Endodermal cell (in vitro differentiated cells): ENCODE results near the gene GALK2. TPM values are rescaled to one million over a fixed set of nuclear protein-coding genes. Genes with fewer than 3 reads are reported as not detected.

Source experiments
- DNase-seq: peaks from one replicate; pipeline ENCODE4 v3.0.0-alpha.2; 2017
- H3K27ac ChIP-seq: 2 replicates; pipeline ENCODE4 v1.5.1; 2013; ENCODE audit warnings: mild to moderate bottlenecking, low read depth, low read length, moderate library complexity
- H3K27me3 ChIP-seq: 2 replicates; pipeline ENCODE4 v1.6.1; 2013; ENCODE audit warnings: mild to moderate bottlenecking, low read length, moderate library complexity; ENCODE audit not compliant: insufficient read depth, control insufficient read depth, poor library complexity, severe bottlenecking
- H3K36me3 ChIP-seq: 2 replicates; pipeline ENCODE4 v1.7.0; 2013; ENCODE audit warnings: mild to moderate bottlenecking, low read length, moderate library complexity; ENCODE audit not compliant: control insufficient read depth, insufficient read depth
- H3K4me1 ChIP-seq: one replicate; pipeline ENCODE4 v1.7.0; 2013; ENCODE audit warnings: low read length; ENCODE audit not compliant: control insufficient read depth, insufficient read depth
- H3K4me3 ChIP-seq: 2 replicates; pipeline ENCODE4 v1.5.1; 2013; ENCODE audit warnings: mild to moderate bottlenecking, low read length, moderate library complexity
- H3K9ac ChIP-seq: 2 replicates; pipeline ENCODE4 v1.6.1; 2013; ENCODE audit warnings: mild to moderate bottlenecking, low read length, moderate library complexity; ENCODE audit not compliant: poor library complexity, severe bottlenecking; ENCODE audit errors: extremely low read depth
- H3K9me3 ChIP-seq: 2 replicates; pipeline ENCODE4 v1.6.1; 2013; ENCODE audit warnings: mild to moderate bottlenecking, low read length, moderate library complexity; ENCODE audit not compliant: control insufficient read depth
- H3K27ac Mint-ChIP-seq: 2 replicates; pipeline ENCODE4 v1.8.0; 2020; ENCODE audit warnings: mixed read lengths
- H3K27me3 Mint-ChIP-seq: 2 replicates; pipeline ENCODE4 v1.8.0; 2021; ENCODE audit warnings: mild to moderate bottlenecking, mixed read lengths; ENCODE audit not compliant: insufficient read depth
- H3K36me3 Mint-ChIP-seq: 2 replicates; pipeline ENCODE4 v1.8.0; 2020; ENCODE audit warnings: low read depth, mixed read lengths
- H3K4me1 Mint-ChIP-seq: 2 replicates; pipeline ENCODE4 v1.8.0; 2020; ENCODE audit warnings: mixed read lengths
- H3K4me3 Mint-ChIP-seq: 2 replicates; pipeline ENCODE4 v1.8.0; 2020; ENCODE audit warnings: mild to moderate bottlenecking, moderate library complexity, mixed read lengths
- H3K9me3 Mint-ChIP-seq: 2 replicates; pipeline ENCODE4 v1.8.0; 2020; ENCODE audit warnings: mild to moderate bottlenecking, mixed read lengths
- WGBS, 2 experiments: methylation state at CpG; one replicate each; pipeline versions ENCODE4 v1.1.5 to v1.1.7; 2013; ENCODE audit warnings: missing lambda C conversion rate in 2 of 2, mixed read lengths in 1 of 2; ENCODE audit not compliant: insufficient coverage in 1 of 2, insufficient read length in 1 of 2; 5-methylcytosine and 5-hydroxymethylcytosine counted together
- total RNA-seq, 2 donors: library from RNA; stranded (reverse); fragmentation: NEBNext Ultra II Directional in 1 of 2; extraction: Animal tissue kit (Norgen Biotek cat#: 25700) in 1 of 2; gene quantifications; 2 replicates in 1 of 2; 3 replicates in 1 of 2; pipeline ENCODE4 v1.2.1, GENCODE V29; 2021
- TF ChIP-seq, protein P1 (sequence below): fragments of 200-600 bp; sonication (generic); conservative IDR thresholded peaks from 2 replicates; pipeline ENCODE4 v1.5.0; 2021; ENCODE audit warnings: antibody characterized with exemption, mild to moderate bottlenecking

Gene GALK2
- total RNA-seq, 2 donors from 2014 or later, result 13.4 to 19.1 TPM

DNA sequence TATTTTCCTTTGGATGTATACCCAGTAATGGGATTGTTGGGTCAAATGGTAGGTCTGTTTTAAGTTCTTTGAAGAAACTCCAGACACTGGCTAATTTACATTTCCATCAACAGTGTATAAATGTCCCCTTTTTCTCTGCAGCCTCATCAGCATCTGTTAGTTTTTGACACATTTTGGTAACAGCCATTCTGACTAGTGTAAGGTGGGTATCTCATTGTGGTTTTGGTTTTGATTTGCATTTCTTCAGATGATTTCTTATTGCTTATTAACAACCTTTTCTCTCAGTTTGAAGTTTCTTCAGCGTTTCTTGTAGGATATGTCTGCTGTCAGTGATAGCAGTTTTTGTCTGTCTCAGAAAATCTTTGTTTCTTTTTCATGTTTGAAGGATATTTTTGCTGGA is 15.4 kb downstream of the GALK2 start:
- 100% methylated on average over 1 of the region's 1 CpG; no CpG with 5 or more reads in 1 of the 2 experiments for WGBS, 2 experiments

GRCh38 chr15:49187549-49188245 is 17.6 kb downstream of the GALK2 start:
- H3K36me3 ChIP-seq, result no peaks in the 10 kb centered on the region
- no peak for DNase-seq
- H3K9ac ChIP-seq, result no peak overlapping the region
- no peaks in the 10 kb centered on the region for H3K27me3 ChIP-seq
- no peaks in the 10 kb centered on the region for H3K9me3 Mint-ChIP-seq
- no peak overlapping the region for H3K4me3 Mint-ChIP-seq
- H3K27ac ChIP-seq, result peak overlapping the region; percentile 24
- no peaks in the 10 kb centered on the region for H3K9me3 ChIP-seq
- H3K4me3 ChIP-seq, result no peak overlapping the region
- TF ChIP-seq, protein P1, sequence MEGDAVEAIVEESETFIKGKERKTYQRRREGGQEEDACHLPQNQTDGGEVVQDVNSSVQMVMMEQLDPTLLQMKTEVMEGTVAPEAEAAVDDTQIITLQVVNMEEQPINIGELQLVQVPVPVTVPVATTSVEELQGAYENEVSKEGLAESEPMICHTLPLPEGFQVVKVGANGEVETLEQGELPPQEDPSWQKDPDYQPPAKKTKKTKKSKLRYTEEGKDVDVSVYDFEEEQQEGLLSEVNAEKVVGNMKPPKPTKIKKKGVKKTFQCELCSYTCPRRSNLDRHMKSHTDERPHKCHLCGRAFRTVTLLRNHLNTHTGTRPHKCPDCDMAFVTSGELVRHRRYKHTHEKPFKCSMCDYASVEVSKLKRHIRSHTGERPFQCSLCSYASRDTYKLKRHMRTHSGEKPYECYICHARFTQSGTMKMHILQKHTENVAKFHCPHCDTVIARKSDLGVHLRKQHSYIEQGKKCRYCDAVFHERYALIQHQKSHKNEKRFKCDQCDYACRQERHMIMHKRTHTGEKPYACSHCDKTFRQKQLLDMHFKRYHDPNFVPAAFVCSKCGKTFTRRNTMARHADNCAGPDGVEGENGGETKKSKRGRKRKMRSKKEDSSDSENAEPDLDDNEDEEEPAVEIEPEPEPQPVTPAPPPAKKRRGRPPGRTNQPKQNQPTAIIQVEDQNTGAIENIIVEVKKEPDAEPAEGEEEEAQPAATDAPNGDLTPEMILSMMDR, result no peak
- 86% methylated on average over 2 of the region's 2 CpGs; no CpG with 5 or more reads in 1 of the 2 experiments for WGBS, 2 experiments
- no peak overlapping the region for H3K27ac Mint-ChIP-seq
- peaks cover 1% of the 10 kb centered on the region for H3K4me1 Mint-ChIP-seq
- H3K4me1 ChIP-seq, result no peaks in the 10 kb centered on the region
- H3K27me3 Mint-ChIP-seq, result no peaks in the 10 kb centered on the region
- H3K36me3 Mint-ChIP-seq, result peaks cover 7% of the 10 kb centered on the region

More for the DNA sequence above, 15.4 kb downstream of the GALK2 start:
- Histone ChIP-seq H3K9me3 (no peaks in the 10 kb centered on the region), H3K36me3 (no peaks in the 10 kb centered on the region), H3K4me3 (no peak overlapping the region), H3K27me3 (no peaks in the 10 kb centered on the region), H3K27ac (no peak overlapping the region), H3K9ac (no peak overlapping the region), H3K4me1 (no peaks in the 10 kb centered on the region)
- H3K4me1 Mint-ChIP-seq, result peaks cover 1% of the 10 kb centered on the region
- H3K27me3 Mint-ChIP-seq, result no peaks in the 10 kb centered on the region
- H3K9me3 Mint-ChIP-seq, result peaks cover 3% of the 10 kb centered on the region
- peaks cover 10% of the 10 kb centered on the region for H3K36me3 Mint-ChIP-seq
- no peak for DNase-seq
- TF ChIP-seq, protein P1, result no peak
- H3K27ac Mint-ChIP-seq, result no peak overlapping the region
- H3K4me3 Mint-ChIP-seq, result no peak overlapping the region

DNA sequence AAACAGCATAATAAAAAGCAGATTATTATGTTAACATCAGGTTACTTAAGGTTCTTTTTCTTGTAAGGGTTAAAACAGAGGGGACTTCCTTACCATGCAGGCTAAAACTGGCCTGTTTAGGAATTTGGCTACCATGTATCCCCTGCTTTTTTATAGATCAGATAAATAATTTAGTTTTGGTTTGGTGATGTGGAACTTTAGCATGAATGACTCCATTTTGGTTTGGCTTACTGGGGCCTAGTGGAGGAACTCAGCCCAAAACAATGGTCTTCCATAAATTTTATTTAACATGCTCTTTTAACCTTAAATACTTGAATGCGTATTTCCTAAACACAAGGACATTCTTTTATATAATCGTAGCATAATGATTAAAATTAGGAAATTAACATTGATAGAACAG is 18.9 kb downstream of the GALK2 start:
- Histone ChIP-seq H3K4me3 (no peak overlapping the region), H3K9ac (no peak overlapping the region), H3K4me1 (no peaks in the 10 kb centered on the region), H3K27me3 (no peaks in the 10 kb centered on the region), H3K9me3 (no peaks in the 10 kb centered on the region), H3K36me3 (no peaks in the 10 kb centered on the region), H3K27ac (no peak overlapping the region)
- Mint-ChIP-seq H3K27me3 (no peaks in the 10 kb centered on the region), H3K4me3 (no peak overlapping the region), H3K27ac (no peak overlapping the region), H3K36me3 (peaks cover 5% of the 10 kb centered on the region), H3K9me3 (no peaks in the 10 kb centered on the region), H3K4me1 (peaks cover 1% of the 10 kb centered on the region)
- no peak for DNase-seq
- 100% methylated on average over 2 of the region's 2 CpGs; no CpG with 5 or more reads in 1 of the 2 experiments for WGBS, 2 experiments
- TF ChIP-seq, protein P1, result no peak
